HG03108 (cell line): ENCODE data around the gene MRPS23.

Experiments
- ATAC-seq: cut with Tn5 transposase; IDR thresholded peaks from one replicate; pipeline ENCODE4 v1.9.1; 2021; ENCODE audit warnings: moderate library complexity; ENCODE audit not compliant: unreplicated experiment

Gene MRPS23

DNA sequence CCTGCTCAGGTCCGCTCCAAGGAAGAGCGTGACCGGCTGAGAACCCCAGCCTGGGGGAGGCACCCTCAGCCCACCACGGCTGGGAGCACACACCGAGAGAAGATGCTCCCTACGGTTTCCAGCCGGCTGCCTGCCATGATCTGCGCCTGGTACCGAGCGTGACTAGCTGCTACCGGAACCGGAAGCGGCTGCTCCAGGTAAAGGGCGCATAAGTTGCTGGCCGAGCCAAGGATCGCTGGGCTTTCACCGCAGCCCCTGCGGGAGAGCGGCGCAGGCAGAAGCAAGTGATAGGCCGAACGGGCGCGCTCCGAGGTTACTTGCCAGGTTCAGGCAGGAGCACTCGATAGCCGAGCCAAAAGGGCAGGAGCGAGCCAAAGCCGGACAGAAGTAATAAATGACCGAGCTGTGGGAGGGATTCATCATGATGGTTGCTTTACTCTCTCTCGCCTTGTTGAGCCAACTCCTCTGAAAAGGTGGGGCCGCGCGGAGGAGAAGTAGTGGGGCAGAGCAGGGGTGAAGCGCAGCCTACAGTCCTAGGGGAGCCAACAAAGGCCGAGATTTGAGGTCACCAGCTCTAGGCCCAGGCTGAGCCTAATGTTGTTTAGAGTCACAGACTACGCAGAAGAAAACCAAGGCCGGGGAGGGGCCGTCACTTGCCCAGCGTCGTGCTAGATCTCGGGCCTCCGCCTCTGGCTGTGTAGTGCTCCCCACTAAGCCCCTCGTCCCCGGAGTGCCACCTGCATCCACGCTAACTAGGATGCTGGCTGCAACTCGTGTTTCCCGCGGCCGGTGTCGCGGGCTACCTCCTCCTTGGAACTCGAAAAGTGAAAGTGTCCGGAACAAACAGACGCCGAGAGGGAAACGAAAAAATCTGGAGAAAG is at the start of gene MRPS23:
Gene MRPS23 (minus strand): TSS at position 171 of the 881 bp plus-strand sequence. CDS start 34 bp downstream, at position 137.
- peak; percentile 90 for ATAC-seq

- ATAC-seq, result no peak
Measured at GRCh38 chr17:57899391-57899790, 49.5 kb upstream of the MRPS23 start.

DNA sequence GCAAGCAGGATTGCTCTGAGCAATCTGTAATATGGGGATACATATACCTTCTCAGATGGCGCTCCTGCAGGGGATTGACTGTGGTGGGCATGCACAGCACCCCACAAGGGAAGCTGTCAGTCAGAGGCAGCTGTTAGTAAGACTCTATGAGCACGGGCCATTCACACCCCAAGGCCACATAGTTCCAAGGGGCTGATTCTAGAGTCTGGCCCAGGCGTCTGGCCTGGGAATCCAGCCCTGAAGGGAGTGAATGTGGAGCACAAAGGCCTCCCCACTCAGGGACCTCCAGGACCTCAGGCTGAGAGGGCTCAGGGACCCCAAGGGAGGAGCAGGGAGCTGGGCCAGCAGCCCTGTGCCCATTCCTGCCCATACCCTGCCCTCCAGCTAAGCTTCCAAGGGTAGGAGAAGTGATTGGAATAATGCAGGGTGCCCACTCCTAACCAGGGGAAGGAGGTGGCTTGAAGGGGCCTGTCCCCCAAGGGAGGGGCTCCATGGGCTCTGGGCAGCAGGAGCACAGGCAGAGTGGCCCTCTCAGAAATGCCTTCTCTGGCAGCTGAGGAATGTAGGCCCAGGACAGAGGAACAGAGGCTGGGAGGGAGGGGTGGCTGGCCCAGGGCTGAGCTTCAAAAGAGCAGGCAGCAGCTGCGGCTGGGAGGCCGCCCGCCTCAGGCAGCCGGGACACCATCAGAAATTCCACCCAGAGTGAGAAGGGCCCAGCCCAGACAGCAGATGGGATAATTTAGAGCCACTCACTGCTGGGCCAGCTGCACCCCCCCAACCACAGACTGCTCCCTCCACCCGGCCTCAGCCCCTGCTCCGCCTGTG is 48.9 kb upstream of the MRPS23 start:
- ATAC-seq, result no peak

- ATAC-seq, result no peak
Measured at GRCh38 chr17:57895382-57896060, 45.7 kb upstream of the MRPS23 start.

GRCh38 chr17:57894848-57895247 is 45.0 kb upstream of the MRPS23 start:
- ATAC-seq, result no peak

- no peak for ATAC-seq
Measured at GRCh38 chr17:57892820-57893595, 43.2 kb upstream of the MRPS23 start.

DNA sequence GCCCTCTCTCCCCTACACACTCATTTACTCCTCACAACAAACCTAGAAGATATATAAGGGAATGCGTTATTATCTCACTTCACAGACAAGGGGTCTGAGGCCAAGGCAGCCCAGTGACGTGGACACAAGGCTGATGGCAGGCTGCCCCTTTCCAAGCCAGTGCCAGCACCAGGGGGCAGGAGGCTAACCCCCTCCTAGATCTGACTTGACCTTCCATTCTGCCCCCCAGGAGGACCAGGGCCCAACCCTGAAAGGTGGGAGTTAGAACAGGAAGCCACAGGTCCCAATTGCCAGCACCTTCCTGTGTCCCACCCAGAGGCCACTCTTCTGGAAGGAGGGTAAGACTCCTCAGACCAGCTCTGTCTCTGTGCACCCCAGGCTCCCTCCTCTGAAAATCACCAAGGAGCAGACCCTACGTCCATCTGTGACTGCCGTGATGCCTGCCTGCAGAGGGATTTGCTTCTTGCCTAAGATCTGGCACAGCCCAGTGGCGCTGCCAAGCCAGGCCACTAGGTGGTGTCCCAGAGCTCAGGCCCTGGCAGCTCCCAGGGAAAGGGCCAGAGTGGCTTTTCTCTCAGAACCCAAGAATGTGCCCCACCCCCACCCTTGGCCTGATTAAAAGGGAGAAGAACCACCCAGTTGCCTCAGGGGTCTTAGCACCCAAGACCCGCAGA is 42.4 kb upstream of the MRPS23 start:
- ATAC-seq, result peak; percentile 44

DNA sequence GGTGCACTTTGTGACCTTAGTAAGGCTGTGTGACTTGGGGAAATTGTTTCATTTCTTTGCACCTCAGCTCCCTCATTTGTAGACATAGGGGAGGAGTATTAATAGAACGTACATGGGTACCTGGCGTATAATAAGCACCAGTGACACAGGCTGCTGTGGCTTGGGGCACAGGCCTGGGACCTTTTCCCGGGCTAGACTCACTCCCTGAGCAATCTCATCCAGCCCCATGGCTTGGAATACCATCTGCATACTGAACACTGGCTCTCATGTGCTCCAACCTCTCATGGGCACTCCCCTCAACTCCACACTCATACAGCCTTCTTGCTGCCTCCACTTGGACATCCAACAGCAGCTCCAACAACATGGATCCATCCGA is 41.0 kb upstream of the MRPS23 start:
- no peak for ATAC-seq

- no peak for ATAC-seq
Measured at GRCh38 chr17:57889892-57890856, 40.3 kb upstream of the MRPS23 start.

GRCh38 chr17:57889252-57889651 is 39.4 kb upstream of the MRPS23 start:
- no peak for ATAC-seq

GRCh38 chr17:57888311-57889216 is 38.7 kb upstream of the MRPS23 start:
- ATAC-seq, result no peak

DNA sequence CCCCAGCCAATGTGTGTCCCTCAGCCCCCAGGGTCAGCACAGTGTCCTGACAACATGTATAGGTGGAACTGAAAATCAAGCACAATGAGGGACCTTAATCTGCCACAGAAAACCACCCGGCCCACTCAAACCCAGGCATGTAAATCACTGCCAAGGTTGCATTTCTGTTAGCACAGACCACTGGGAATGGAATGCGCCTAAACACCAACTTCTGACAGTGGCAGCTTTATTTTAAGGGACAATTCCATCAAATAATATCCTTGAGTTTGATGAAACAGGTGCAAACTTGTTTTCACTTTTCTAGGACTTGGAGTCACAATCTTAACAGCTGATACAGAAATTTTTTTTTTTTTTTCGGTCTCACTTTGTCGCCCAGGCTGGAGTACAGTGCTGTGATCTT is 37.3 kb upstream of the MRPS23 start:
- ATAC-seq, result no peak

- no peak for ATAC-seq
Measured at GRCh38 chr17:57886020-57886419, 36.2 kb upstream of the MRPS23 start.

GRCh38 chr17:57885148-57885915 is 35.5 kb upstream of the MRPS23 start:
- ATAC-seq, result no peak

GRCh38 chr17:57881783-57882351 is 32.0 kb upstream of the MRPS23 start:
- no peak for ATAC-seq

- ATAC-seq, result no peak
Measured at GRCh38 chr17:57881143-57881542, 31.3 kb upstream of the MRPS23 start.

- ATAC-seq, result no peak
Measured at GRCh38 chr17:57880086-57880456, 30.2 kb upstream of the MRPS23 start.
